C4-2B (cell line): ENCODE data around the gene CCDC9B.
A peak's percentile ranks its signal among the peaks of the same experiment; 100 is the strongest.

Source experiments
- H3K27ac ChIP-seq: fragments of 450-650 bp; 2 replicates; pipeline ENCODE4 v1.5.1; 2017
- CTCF ChIP-seq: fragments of 450-650 bp; conservative IDR thresholded peaks from 2 replicates; pipeline ENCODE4 v1.5.1; 2017; ENCODE audit warnings: mild to moderate bottlenecking
- ZFX ChIP-seq: fragments of 450-650 bp; IDR thresholded peaks from 2 replicates; pipeline ENCODE4 v1.6.1; 2017

Gene CCDC9B

GRCh38 chr15:40342416-40343320 lies 1.9 kb upstream of the CCDC9B start:
- H3K27ac ChIP-seq: peak overlapping the region; percentile 10; the same call in 1 of the 2 replicates
- no peak for TF ChIP-seq CTCF
- TF ChIP-seq ZFX: no peak

- peak overlapping the region; percentile 87 for H3K27ac ChIP-seq
Observed at GRCh38 chr15:40340038-40340739, 550 bp downstream of the CCDC9B start.

GRCh38 chr15:40339621-40339945 lies 1.2 kb downstream of the CCDC9B start:
- TF ChIP-seq CTCF: peak; percentile 11
- no peak for TF ChIP-seq ZFX
- H3K27ac ChIP-seq: peak overlapping the region; percentile 87

More at GRCh38 chr15:40340038-40340739, 550 bp downstream of the CCDC9B start:
- TF ChIP-seq ZFX (peak; percentile 84; the same call in 1 of the 2 replicates), CTCF (no peak)

- peak overlapping the region; percentile 87 for H3K27ac ChIP-seq
- TF ChIP-seq ZFX (no peak), CTCF (no peak)
Observed at GRCh38 chr15:40338921-40339620, 1.7 kb downstream of the CCDC9B start.

- H3K27ac ChIP-seq: no peak overlapping the region
- TF ChIP-seq CTCF (peak; percentile 70), ZFX (no peak)
Observed at GRCh38 chr15:40338041-40338657, 2.6 kb downstream of the CCDC9B start.

- TF ChIP-seq ZFX (no peak), CTCF (no peak)
- H3K27ac ChIP-seq: no peak overlapping the region
Observed at GRCh38 chr15:40337597-40337996, 3.1 kb downstream of the CCDC9B start.
